ENCODE measurements around the gene PRR33. TPM values are rescaled to one million over a fixed set of nuclear protein-coding genes. Genes with fewer than 3 reads are reported as not detected.

The PRR33 gene
- polyA plus RNA-seq, 2 of the 4 experiments (the other 2 are of a cell fraction), result not detected

GRCh38 chr11:1894759-1895158 lies 3.1 kb upstream of the PRR33 start:
- FAIRE-seq, result no peak
- no peaks in the 10 kb centered on the region for H3K9me3 ChIP-seq
- no peak for DNase-seq (ENCODE audit: low read depth in 1 of 2, low spot score in 1 of 2)
- H3K4me1 ChIP-seq, result no peaks in the 10 kb centered on the region
- no peak overlapping the region for H3K27ac ChIP-seq
- TF ChIP-seq POLR2A (IDR thresholded peaks at IDR 0.05; ENCODE audit: low read length) (no peak), ZSCAN20 (CRISPR knock-in tag; IDR thresholded peaks at IDR 0.05) (no peak), HOXB13 (CRISPR knock-in tag; IDR thresholded peaks at IDR 0.05; ENCODE audit: low read depth) (no peak), SMC3 (IDR thresholded peaks at IDR 0.05) (no peak), USF2 (IDR thresholded peaks at IDR 0.05) (no peak), KDM5A (IDR thresholded peaks at IDR 0.05) (no peak), POLR2AphosphoS2 (conservative IDR thresholded peaks at IDR 0.05; ENCODE audit: low read length) (no peak), ATOH8 (CRISPR knock-in tag; IDR thresholded peaks at IDR 0.05; ENCODE audit: low read depth) (no peak), PHF8 (IDR thresholded peaks at IDR 0.05; ENCODE audit: borderline replicate concordance, low read depth) (no peak), KDM1A (IDR thresholded peaks at IDR 0.05; ENCODE audit: low read depth) (no peak), NR3C1 (IDR thresholded peaks at IDR 0.05) (no peak), BCL3 (IDR thresholded peaks at IDR 0.05) (no peak), TP53 (CRISPR knock-in tag; IDR thresholded peaks at IDR 0.05) (no peak), RCOR1 (IDR thresholded peaks at IDR 0.05; ENCODE audit: low read depth, low read length) (no peak), ELK1 (IDR thresholded peaks at IDR 0.05; ENCODE audit: low read depth, low read length) (no peak)
- ChIA-PET POLR2A (no interaction called here), CTCF (interaction anchor here (0.6 to 5.8 kb wide), 6 partner anchors 12 to 257 kb away, joined by 3 to 33 read pairs (median 6); partner anchors contain the start of gene MRPL23)
- H3K4me2 ChIP-seq, result no peak overlapping the region
- ATAC-seq, result no peak
- H3K4me3 ChIP-seq, result no peak overlapping the region
- 75% methylated on average over 11 of the region's 11 CpGs for WGBS (ENCODE audit: missing lambda C conversion rate)

GRCh38 chr11:1893581-1894359 lies 2.1 kb upstream of the PRR33 start:
- Histone ChIP-seq H3K9me3 (no peaks in the 10 kb centered on the region), H3K4me1 (no peaks in the 10 kb centered on the region), H3K4me2 (no peak overlapping the region), H3K27ac (no peak overlapping the region), H3K4me3 (no peak overlapping the region)
- POLR2A ChIA-PET, result no interaction called here
- ATAC-seq (no peak), FAIRE-seq (no peak), DNase-seq (ENCODE audit: low read depth in 1 of 2, low spot score in 1 of 2) (no peak)
- CTCF ChIA-PET, result interaction anchor here (2.1 kb wide), 1 partner anchor 48 kb away, joined by 5 read pairs; no protein-coding TSS in a partner anchor
- 41% methylated on average over 5 of the region's 5 CpGs for WGBS (ENCODE audit: missing lambda C conversion rate)
- no peak for TF ChIP-seq ZSCAN20 (CRISPR knock-in tag; IDR thresholded peaks at IDR 0.05)
- no peak for TF ChIP-seq NR3C1 (IDR thresholded peaks at IDR 0.05)
- TF ChIP-seq FOSB (CRISPR knock-in tag; IDR thresholded peaks at IDR 0.05), result no peak
- no peak for TF ChIP-seq CTCF (IDR thresholded peaks at IDR 0.05)
- TF ChIP-seq CEBPB (IDR thresholded peaks at IDR 0.05), result no peak
- no peak for TF ChIP-seq RNF2 (IDR thresholded peaks at IDR 0.05; ENCODE audit: borderline replicate concordance, low read depth)

All from A549 (cell line).